HepG2 (cell line): ENCODE measurements around the gene RPS6KL1. TPM values are rescaled to one million over a fixed set of nuclear protein-coding genes. Genes with fewer than 3 reads are reported as not detected.

ENCODE experiments used
- ATAC-seq: fragments of 200-7000 bp; cut with Tn5 transposase; 3 replicates; pipeline ENCODE4 v1.9.1; 2020; ENCODE audit warnings: mild to moderate bottlenecking, moderate library complexity
- BruUV-seq: library from RNA; stranded (reverse); fragments of 400-500 nt; replicated peaks from 2 replicates; lab custom pipeline; 2021; lab: Mats Ljungman, UMichigan
- CTCF ChIA-PET: fragments of 300-600 bp; formaldehyde crosslinking; extraction: SDS; loops from one replicate; lab custom pipeline; 2021; ENCODE audit warnings: low total read pairs, inconsistent platforms, low intra/inter-chr PET ratio; lab: Yijun Ruan, JAX
- POLR2A ChIA-PET: fragments of 350-600 bp; sonication (Branson Sonifier 250); formaldehyde crosslinking; loops from one replicate; lab custom pipeline; 2020; ENCODE audit warnings: antibody characterized with exemption, inconsistent platforms; lab: Yijun Ruan, JAX
- DNase-seq: peaks from one replicate; pipeline ENCODE4 v3.0.0-alpha.2; 2015; ENCODE audit warnings: low spot score
- FAIRE-seq: peaks from 3 replicates; lab custom pipeline; 2011; peaks lifted over from hg19 to GRCh38; lab: Jason Lieb, UNC
- H2AFZ ChIP-seq: one replicate; pipeline ENCODE4 v1.6.1; 2011; ENCODE audit warnings: low read length, inconsistent platforms
- H3K27ac ChIP-seq: fragments of 300-600 bp; 3 replicates; pipeline ENCODE4 v1.8.0; 2011; ENCODE audit warnings: mixed run types, mild to moderate bottlenecking, mixed read lengths, low read length, inconsistent platforms; ENCODE audit not compliant: insufficient read depth; ENCODE audit errors: extremely low read length
- H3K27me3 ChIP-seq, 2 experiments: fragments of 200-600 bp in 1 of 2; 2 replicates in 1 of 2; 3 replicates in 1 of 2; pipeline versions ENCODE4 v1.6.0 to v1.8.0; 2011; ENCODE audit warnings: low read length in 2 of 2, mild to moderate bottlenecking in 2 of 2, moderate library complexity in 2 of 2, inconsistent platforms in 1 of 2; ENCODE audit not compliant: insufficient read depth in 2 of 2, control insufficient read depth in 1 of 2
- H3K36me3 ChIP-seq, 2 experiments: fragments of 200-600 bp in 1 of 2; replicated peaks in 1 of 2; 2 replicates in 1 of 2; 3 replicates in 1 of 2; pipeline versions ENCODE4 v1.5.1 to v1.8.0; 2011; ENCODE audit warnings: low read length in 2 of 2, inconsistent platforms in 1 of 2; ENCODE audit not compliant: insufficient read depth in 2 of 2, control insufficient read depth in 1 of 2
- H3K4me1 ChIP-seq: 2 replicates; pipeline ENCODE4 v1.5.1; 2012; ENCODE audit warnings: low read length, inconsistent platforms; ENCODE audit not compliant: insufficient read depth
- H3K4me2 ChIP-seq: 2 replicates; pipeline ENCODE4 v1.6.0; 2011; ENCODE audit warnings: low read depth, low read length, inconsistent platforms
- H3K4me3 ChIP-seq, 3 experiments: fragments of 200-600 bp in 1 of 3; sonication (generic), shearing (Covaris generic) in 1 of 3; replicated peaks in 1 of 3; 2 replicates each; pipeline ENCODE4 v1.5.1; 2011 to 2016; ENCODE audit warnings: low read length in 3 of 3, inconsistent platforms in 2 of 3, low read depth in 2 of 3, mild to moderate bottlenecking in 2 of 3, control low read depth in 1 of 3, mixed read lengths in 1 of 3; ENCODE audit not compliant: insufficient read depth in 1 of 3
- H3K79me2 ChIP-seq: one replicate; pipeline ENCODE4 v1.6.1; 2011; ENCODE audit warnings: low read length, inconsistent platforms; ENCODE audit not compliant: insufficient read depth
- H3K9ac ChIP-seq: 2 replicates; pipeline ENCODE4 v1.6.0; 2011; ENCODE audit warnings: mild to moderate bottlenecking, low read depth, low read length, inconsistent platforms; ENCODE audit not compliant: insufficient read depth
- H3K9me3 ChIP-seq: 2 replicates; pipeline ENCODE4 v1.5.1; 2012; ENCODE audit warnings: mild to moderate bottlenecking, low read length
- H4K20me1 ChIP-seq: 2 replicates; pipeline ENCODE4 v1.6.0; 2011; ENCODE audit warnings: inconsistent platforms, mild to moderate bottlenecking, low read length, moderate library complexity; ENCODE audit not compliant: insufficient read depth
- BCL6 ChIP-seq: IDR thresholded peaks from 2 replicates; pipeline ENCODE4 v1.6.1; 2016; ENCODE audit warnings: missing genetic modification reagents, missing compliant biosample characterization
- HOXD1 ChIP-seq: sonication (generic); formaldehyde crosslinking; IDR thresholded peaks from 2 replicates; pipeline ENCODE4 v1.5.0; 2020; ENCODE audit warnings: missing genetic modification reagents
- ZNF224 ChIP-seq: sonication (generic); formaldehyde crosslinking; IDR thresholded peaks from 2 replicates; pipeline ENCODE4 v1.5.0; 2020; ENCODE audit warnings: mild to moderate bottlenecking, missing genetic modification reagents
- ZNF30 ChIP-seq: sonication (generic); formaldehyde crosslinking; IDR thresholded peaks from 2 replicates; pipeline ENCODE4 v1.5.0; 2020; ENCODE audit warnings: mild to moderate bottlenecking, missing genetic modification reagents
- ZNF432 ChIP-seq: sonication (generic); formaldehyde crosslinking; IDR thresholded peaks from 2 replicates; pipeline ENCODE4 v1.5.0; 2020; ENCODE audit warnings: missing genetic modification reagents, mild to moderate bottlenecking, borderline replicate concordance
- ZNF768 ChIP-seq: sonication (generic); formaldehyde crosslinking; IDR thresholded peaks from 2 replicates; pipeline ENCODE4 v1.4.0; 2020; ENCODE audit warnings: missing genetic modification reagents
- WGBS: methylation state at CpG from one replicate; pipeline ENCODE4 v1.1.6; 2017; ENCODE audit warnings: low lambda C conversion rate; 5-methylcytosine and 5-hydroxymethylcytosine counted together
- in situ Hi-C: cut with HindIII; loops from 2 replicates; pipeline ENCODE4 v1.10.0; 2017; ENCODE audit warnings: low pct_unique_long_range_greater_than_20kb; ENCODE audit not compliant: extremely low pct_ligation_motif_present
- intact Hi-C: fragments of 100-400 bp; cut with micrococcal nuclease; formaldehyde crosslinking; loops from one replicate; pipeline ENCODE4 v1.10.0; 2022; ENCODE audit not compliant: unreplicated experiment
- polyA plus RNA-seq, 8 experiments: library from polyadenylated mRNA; depleted of rRNA in 3 of 8; stranded (reverse) in 7 of 8; unstranded in 1 of 8; fragments of >200 nt; fragmentation: Illumina TruSeq in 4 of 8; extraction: Trizol in 4 of 8; gene quantifications; 2 replicates each; pipeline versions ENCODE4 v1.2.1 to v1.2.3, GENCODE V29; 2011 to 2016; ENCODE audit warnings: low read depth in 4 of 8, missing spikeins in 1 of 8, mixed read lengths in 1 of 8; ENCODE audit not compliant: insufficient read depth in 1 of 8
- total RNA-seq, 5 experiments: library from RNA; depleted of rRNA; stranded (reverse); fragments of >200 nt; fragmentation: Illumina TruSeq; extraction: Trizol; gene quantifications; 2 replicates each; pipeline ENCODE4 v1.2.3, GENCODE V29; 2016; ENCODE audit warnings: low read depth in 1 of 5

RPS6KL1 gene
- total and polyA plus RNA-seq, 2 of the 13 experiments (the other 11 are each of a cell fraction or from before 2014, with no cell fraction given), result 6.5 to 11.5 TPM

DNA sequence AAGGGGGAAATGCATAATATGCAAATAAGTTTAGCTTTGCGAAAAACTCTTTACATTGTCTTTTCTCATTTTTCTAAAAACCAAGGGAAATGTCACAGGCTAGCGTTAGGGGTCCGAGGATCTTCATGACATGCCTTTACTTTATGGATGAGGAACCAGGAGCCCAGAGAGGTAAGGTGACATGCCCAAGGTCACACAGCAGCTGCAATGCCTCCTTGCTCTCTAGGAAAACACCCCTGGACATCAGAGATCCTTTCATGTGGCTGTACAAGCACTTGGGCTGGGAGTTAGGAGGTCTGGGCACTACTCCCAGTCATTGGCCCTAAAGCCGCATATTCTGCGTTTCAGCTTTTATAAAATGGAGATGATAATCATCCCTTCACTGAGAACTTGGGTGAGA lies 47.9 kb downstream of the RPS6KL1 start:
- Histone ChIP-seq H3K4me1 (peaks cover 30% of the 10 kb centered on the region), H3K36me3 (no peaks in the 10 kb centered on the region), H3K27ac (no peak overlapping the region), H3K9ac (no peak overlapping the region), H3K27me3 (peaks cover 0 to 10% of the 10 kb centered on the region in 2 experiments; a peak in 1 of 5 replicates), H4K20me1 (no peaks in the 10 kb centered on the region), H3K79me2 (no peaks in the 10 kb centered on the region), H3K9me3 (no peaks in the 10 kb centered on the region)
- ATAC-seq, result no peak
- ChIA-PET CTCF (no interaction called here), POLR2A (interaction anchor here (0.7 to 1.0 kb wide), 2 partner anchors 48 to 242 kb away, joined by 3 read pairs; partner anchors contain the start of gene RPS6KL1)
- no TSS peak for BruUV-seq
- no peak for DNase-seq
- WGBS, result 67% methylated on average over 5 of the region's 5 CpGs
- FAIRE-seq, result no peak
- in situ Hi-C loops (no loop called here), intact Hi-C loops (no loop called here)
- no peak for TF ChIP-seq ZNF432 (CRISPR knock-in tag)
- 0 out of 2 replicates have a peak, but pooled peaks have one; percentile 9 for TF ChIP-seq BCL6 (CRISPR knock-in tag)
- TF ChIP-seq ZNF768, result peak; percentile 81
- TF ChIP-seq, all 625 proteins: peak for 2
- Histone ChIP-seq H3K4me3 (no peak overlapping the region), H2AFZ (no peak overlapping the region), H3K4me2 (no peak overlapping the region)

DNA sequence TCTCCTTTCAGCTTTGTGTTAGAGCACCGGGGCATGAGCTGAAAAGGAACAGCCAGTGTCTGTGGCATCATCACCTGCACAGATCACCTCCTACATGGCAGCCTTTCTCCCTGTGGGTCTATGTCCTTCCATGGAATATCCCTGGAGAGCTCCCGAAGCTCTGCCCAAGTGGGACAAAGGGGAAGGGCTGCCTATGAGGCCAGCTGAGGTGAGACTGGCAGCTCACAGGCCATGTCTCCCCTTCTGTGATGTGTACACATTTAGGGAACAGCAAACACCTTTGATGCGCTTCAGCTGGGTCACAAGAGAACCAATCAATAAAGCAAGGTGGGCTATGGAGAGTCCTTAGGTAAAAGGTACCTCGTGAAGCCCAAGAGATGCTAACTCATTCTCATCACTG lies 51.2 kb downstream of the RPS6KL1 start:
- Histone ChIP-seq H3K4me1 (peaks cover 19% of the 10 kb centered on the region), H3K4me2 (no peak overlapping the region), H3K27ac (no peak overlapping the region), H2AFZ (no peak overlapping the region), H3K9me3 (no peaks in the 10 kb centered on the region), H3K9ac (no peak overlapping the region), H3K79me2 (no peaks in the 10 kb centered on the region), H4K20me1 (no peaks in the 10 kb centered on the region), H3K36me3 (no peaks in the 10 kb centered on the region), H3K27me3 (peaks cover 0 to 10% of the 10 kb centered on the region in 2 experiments; a peak in 1 of 5 replicates), H3K4me3 (no peak overlapping the region)
- no peak for TF ChIP-seq ZNF224 (CRISPR knock-in tag)
- 0 out of 2 replicates have a peak, but pooled peaks have one; percentile 18 for TF ChIP-seq BCL6 (CRISPR knock-in tag)
- TF ChIP-seq ZNF30 (CRISPR knock-in tag), result no peak
- no peak for TF ChIP-seq HOXD1 (CRISPR knock-in tag)
- FAIRE-seq (no peak), ATAC-seq (peak; percentile 31; the same call in 2 of the 3 replicates), DNase-seq (no peak)
- WGBS, result 5% methylated on average over 4 of the region's 4 CpGs
- ChIA-PET POLR2A (interaction anchor here (1.1 kb wide), 1 partner anchor 27 kb away, joined by 3 read pairs; no protein-coding TSS in a partner anchor), CTCF (no interaction called here)
- BruUV-seq, result no TSS peak
- intact Hi-C loops (no loop called here), in situ Hi-C loops (no loop called here)
